CD4-positive, alpha-beta T cell (primary cell): ENCODE data around the gene SLC35G6. TPM values are rescaled to one million over a fixed set of nuclear protein-coding genes. Genes with fewer than 3 reads are reported as not detected.
A peak's percentile ranks its signal among the peaks of the same experiment; 100 is the strongest.

ENCODE experiments used
- ATAC-seq: fragments of 200-7000 bp; cut with Tn5 transposase; one replicate; pipeline ENCODE4 v1.10.0; 2022; ENCODE audit warnings: mild to moderate bottlenecking; ENCODE audit not compliant: poor library complexity
- CTCF ChIA-PET: fragments of 350-600 bp; sonication (Branson Sonifier 250); formaldehyde crosslinking; loops from one replicate; lab custom pipeline; 2021; ENCODE audit warnings: antibody characterized with exemption, inconsistent platforms; lab: Charles Lee
- POLR2A ChIA-PET: fragments of 350-600 bp; sonication (Branson Sonifier 250); formaldehyde crosslinking; loops from one replicate; lab custom pipeline; 2021; ENCODE audit warnings: antibody characterized with exemption, inconsistent platforms; lab: Charles Lee
- DNase-seq, 14 experiments: peaks; one replicate each; pipeline ENCODE4 v3.0.0-alpha.2; 2013 to 2020; ENCODE audit warnings: mixed read lengths in 2 of 14
- H3K27ac ChIP-seq, 2 donors: one replicate each; pipeline versions ENCODE4 v1.5.1 to v1.7.0; 2013; ENCODE audit warnings: low read length in 2 of 2, low read depth in 1 of 2, mild to moderate bottlenecking in 1 of 2
- H3K27me3 ChIP-seq, 2 experiments: 1 replicate in 1 of 2; 2 replicates in 1 of 2; pipeline versions ENCODE4 v1.6.1 to v1.7.0; 2013; ENCODE audit warnings: low read length in 2 of 2, control low read depth in 1 of 2, mild to moderate bottlenecking in 1 of 2, moderate library complexity in 1 of 2; ENCODE audit not compliant: insufficient read depth in 2 of 2, control insufficient read depth in 1 of 2
- H3K36me3 ChIP-seq: one replicate; pipeline ENCODE4 v1.6.1; 2013; ENCODE audit warnings: low read length, control low read depth; ENCODE audit not compliant: insufficient read depth
- H3K4me1 ChIP-seq: one replicate; pipeline ENCODE4 v1.6.1; 2013; ENCODE audit warnings: low read length, control low read depth; ENCODE audit not compliant: insufficient read depth
- H3K4me3 ChIP-seq: one replicate; pipeline ENCODE4 v1.5.1; 2013; ENCODE audit warnings: mild to moderate bottlenecking, low read length, moderate library complexity
- H3K9me3 ChIP-seq, 2 experiments: 1 replicate in 1 of 2; 2 replicates in 1 of 2; pipeline versions ENCODE4 v1.6.1 to v1.7.0; 2013; ENCODE audit warnings: low read length in 2 of 2, mild to moderate bottlenecking in 2 of 2, control low read depth in 1 of 2, moderate library complexity in 1 of 2; ENCODE audit not compliant: control insufficient read depth in 1 of 2, insufficient read depth in 1 of 2
- H3K27ac Mint-ChIP-seq: one replicate; pipeline ENCODE4 v1.8.0; 2020; ENCODE audit warnings: mixed read lengths
- H3K27me3 Mint-ChIP-seq: one replicate; pipeline ENCODE4 v1.8.0; 2021; ENCODE audit warnings: mixed read lengths
- H3K36me3 Mint-ChIP-seq: one replicate; pipeline ENCODE4 v1.8.0; 2021; ENCODE audit warnings: low read depth, mixed read lengths
- H3K4me1 Mint-ChIP-seq: one replicate; pipeline ENCODE4 v1.8.0; 2021; ENCODE audit warnings: low read depth, mixed read lengths
- H3K4me3 Mint-ChIP-seq: one replicate; pipeline ENCODE4 v1.8.0; 2020; ENCODE audit warnings: mild to moderate bottlenecking, mixed read lengths
- H3K9me3 Mint-ChIP-seq: one replicate; pipeline ENCODE4 v1.8.0; 2020; ENCODE audit warnings: mixed read lengths
- intact Hi-C, 2 experiments: fragments of 100-400 bp; cut with DNase I in 1 of 2; cut with micrococcal nuclease in 1 of 2; formaldehyde crosslinking; loops; one replicate each; pipeline versions ENCODE4 v1.15.1 to v1.9.0; 2023 to 2025; cut with DNase I, micrococcal nuclease
- total RNA-seq, 174 experiments: library from RNA in 2 of 174; stranded (reverse) in 2 of 174; gene quantifications; one replicate each; pipeline ENCODE4 v1.2.3 and lab custom pipeline; 2021 to 2026
- TF ChIP-seq, protein P1 (sequence below): fragments of 200-600 bp; IDR thresholded peaks from one replicate; pipeline ENCODE4 v1.8.0; 2022; ENCODE audit warnings: antibody characterized with exemption, mild to moderate bottlenecking

Gene SLC35G6
- total RNA-seq, 2 experiments from 2014 or later: 0.17 TPM; not detected in 1

DNA sequence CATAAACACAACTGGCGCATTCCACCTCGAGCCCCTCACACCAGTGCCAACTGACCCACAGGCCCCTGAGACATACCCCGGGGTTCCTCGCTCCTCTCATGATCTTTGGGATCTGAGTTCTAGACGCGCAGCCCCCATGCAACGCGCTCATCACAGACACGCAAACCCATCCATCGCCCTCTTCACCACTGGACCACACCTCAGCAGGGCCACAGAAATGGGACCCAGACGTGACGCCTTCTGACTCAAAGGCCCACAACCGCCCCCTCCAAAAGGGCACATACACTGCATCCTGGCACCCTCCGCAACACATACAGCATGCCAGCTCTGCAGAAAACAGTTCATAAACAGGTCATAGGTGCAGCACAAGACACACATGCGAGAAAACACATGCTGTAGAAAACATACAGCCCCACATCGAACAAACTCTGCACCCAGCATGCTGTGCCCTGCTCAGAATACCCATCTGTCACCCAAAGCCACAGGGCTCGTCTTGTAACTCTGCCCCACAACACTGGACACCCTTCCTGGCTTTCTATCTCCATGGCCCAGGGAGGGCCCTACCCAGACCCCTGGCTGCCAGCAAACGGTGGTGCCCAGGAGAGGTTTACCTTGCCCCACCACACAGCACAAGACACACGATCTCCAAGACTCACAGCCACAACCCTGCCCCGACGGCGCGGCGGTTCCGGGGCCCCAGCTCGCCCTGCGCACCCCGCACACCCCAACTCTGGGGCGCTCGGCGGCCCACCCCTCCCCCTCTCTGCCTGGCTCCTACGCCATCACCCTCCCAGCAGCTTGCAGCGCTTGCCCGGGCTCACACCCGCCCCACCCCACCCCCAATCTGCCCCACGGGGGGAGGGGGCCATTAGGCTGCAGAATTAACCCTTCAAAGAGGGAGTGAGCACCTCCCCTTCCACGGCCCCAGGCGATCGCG lies 2.7 kb upstream of the SLC35G6 start:
- peak overlapping the region; percentile 77 for H3K4me3 ChIP-seq
- Mint-ChIP-seq H3K27ac (peak overlapping the region; percentile 93), H3K9me3 (no peaks in the 10 kb centered on the region), H3K36me3 (peaks cover 23% of the 10 kb centered on the region), H3K4me1 (peaks cover 60% of the 10 kb centered on the region), H3K4me3 (peak overlapping the region; percentile 91), H3K27me3 (no peaks in the 10 kb centered on the region)
- intact Hi-C loops: loop anchor here (1.0 to 2.0 kb wide), 2 partner anchors 23 to 42 kb away; no protein-coding TSS in a partner anchor
- CTCF ChIA-PET: interaction anchor here (1.8 to 3.5 kb wide), 2 partner anchors 42 to 123 kb away, joined by 6 to 25 read pairs; partner anchors contain the start of gene TMEM102
- H3K4me1 ChIP-seq: peaks cover 81% of the 10 kb centered on the region
- POLR2A ChIA-PET: interaction anchor here (0.7 to 7.2 kb wide), 24 partner anchors 7 to 678 kb away, joined by 3 to 137 read pairs (median 5); partner anchors contain the start of genes ACADVL, ATP1B2, CHRNB1 and FGF11
- DNase-seq: peak; percentile 46 to 88 (median 70)
- H3K27me3 ChIP-seq: no peaks in the 10 kb centered on the region
- peak; percentile 46 for ATAC-seq
- H3K9me3 ChIP-seq: no peaks in the 10 kb centered on the region
- peaks cover 6% of the 10 kb centered on the region for H3K36me3 ChIP-seq
- TF ChIP-seq, protein P1, sequence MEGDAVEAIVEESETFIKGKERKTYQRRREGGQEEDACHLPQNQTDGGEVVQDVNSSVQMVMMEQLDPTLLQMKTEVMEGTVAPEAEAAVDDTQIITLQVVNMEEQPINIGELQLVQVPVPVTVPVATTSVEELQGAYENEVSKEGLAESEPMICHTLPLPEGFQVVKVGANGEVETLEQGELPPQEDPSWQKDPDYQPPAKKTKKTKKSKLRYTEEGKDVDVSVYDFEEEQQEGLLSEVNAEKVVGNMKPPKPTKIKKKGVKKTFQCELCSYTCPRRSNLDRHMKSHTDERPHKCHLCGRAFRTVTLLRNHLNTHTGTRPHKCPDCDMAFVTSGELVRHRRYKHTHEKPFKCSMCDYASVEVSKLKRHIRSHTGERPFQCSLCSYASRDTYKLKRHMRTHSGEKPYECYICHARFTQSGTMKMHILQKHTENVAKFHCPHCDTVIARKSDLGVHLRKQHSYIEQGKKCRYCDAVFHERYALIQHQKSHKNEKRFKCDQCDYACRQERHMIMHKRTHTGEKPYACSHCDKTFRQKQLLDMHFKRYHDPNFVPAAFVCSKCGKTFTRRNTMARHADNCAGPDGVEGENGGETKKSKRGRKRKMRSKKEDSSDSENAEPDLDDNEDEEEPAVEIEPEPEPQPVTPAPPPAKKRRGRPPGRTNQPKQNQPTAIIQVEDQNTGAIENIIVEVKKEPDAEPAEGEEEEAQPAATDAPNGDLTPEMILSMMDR: no peak
- peak overlapping the region; percentile 70 to 99 for H3K27ac ChIP-seq

DNA sequence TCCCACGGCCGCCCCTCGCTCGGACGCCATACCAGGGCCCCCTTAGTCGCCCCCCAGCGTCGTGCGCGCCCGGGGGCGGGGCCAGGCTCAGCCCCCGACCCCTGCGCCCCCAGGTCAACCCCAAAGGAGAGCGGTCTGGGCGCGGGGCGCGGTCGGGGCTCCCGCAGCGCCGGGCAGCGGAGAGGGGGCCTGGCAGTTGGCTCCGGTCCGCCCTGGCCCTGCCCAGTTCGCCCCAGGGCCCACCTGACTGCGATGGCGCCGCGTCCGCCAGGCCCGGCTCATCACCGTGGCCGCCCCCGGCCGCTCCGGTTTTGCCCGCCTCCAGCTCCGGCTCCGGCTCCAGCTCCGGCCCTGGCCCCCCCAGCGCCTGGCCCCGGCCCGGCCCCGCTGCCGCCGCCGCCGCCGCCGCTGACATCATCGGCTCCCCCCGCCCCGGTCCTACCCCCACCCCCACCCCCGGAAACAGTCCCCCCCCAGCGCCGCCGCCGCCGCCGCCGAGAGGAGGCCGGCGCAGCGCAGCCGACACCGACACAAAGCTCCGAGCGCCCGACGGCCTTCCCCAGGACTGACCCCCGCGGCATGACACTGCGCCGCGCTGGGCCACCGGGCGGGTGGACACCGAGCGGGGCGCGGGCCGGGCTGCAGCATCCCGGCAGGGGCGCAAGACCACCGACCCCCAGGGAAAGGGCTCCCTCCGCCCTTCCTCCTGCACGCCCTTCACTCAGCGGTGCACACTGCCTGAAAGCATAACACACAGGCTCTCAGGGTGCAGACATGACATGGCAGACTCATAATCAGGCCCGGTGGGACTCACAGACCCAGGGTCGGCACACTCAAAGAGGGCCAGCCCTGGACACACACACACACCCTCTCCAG lies 1.8 kb upstream of the SLC35G6 start, which contains the start of gene ZBTB4:
TSS of gene ZBTB4 (minus strand) at position 419 of the 876 bp plus-strand sequence. CDS start 12,830 bp downstream, outside the sequence.
- TF ChIP-seq, protein P1: no peak
- Histone ChIP-seq H3K27me3 (no peaks in the 10 kb centered on the region), H3K4me3 (peak within 1 kb of the TSS; percentile 77), H3K4me1 (peaks cover 72% of the 10 kb centered on the region), H3K27ac (peak within 1 kb of the TSS; percentile 73 to 99), H3K9me3 (no peaks in the 10 kb centered on the region), H3K36me3 (peaks cover 6% of the 10 kb centered on the region)
- Mint-ChIP-seq H3K27ac (peak within 1 kb of the TSS; percentile 93), H3K4me1 (peaks cover 66% of the 10 kb centered on the region), H3K27me3 (no peaks in the 10 kb centered on the region), H3K9me3 (no peaks in the 10 kb centered on the region), H3K36me3 (peaks cover 32% of the 10 kb centered on the region), H3K4me3 (peak within 1 kb of the TSS; percentile 94)
- intact Hi-C loops: loop anchor here (2.0 to 10.0 kb wide), 5 partner anchors 43 to 675 kb away; partner anchors contain the start of genes EIF5A (in 1 of the 2), PER1 (in 1 of the 2) and SLC16A13 (in 1 of the 2)
- ChIA-PET CTCF (interaction anchor here (0.6 to 3.5 kb wide), 4 partner anchors 43 to 160 kb away, joined by 4 to 25 read pairs (median 5); partner anchors contain the start of gene TMEM102), POLR2A (interaction anchor here (0.7 to 7.2 kb wide), 31 partner anchors 6 to 677 kb away, joined by 3 to 137 read pairs (median 5); partner anchors contain the start of genes ACADVL, ATP1B2, CD68 and CHRNB1)
- peak; percentile 48 to 89 (median 67) for DNase-seq
- peak; percentile 3 for ATAC-seq
